ENCODE results near the gene SPDYE8. TPM values are rescaled to one million over a fixed set of nuclear protein-coding genes. Genes with fewer than 3 reads are reported as not detected.
"Not testable (repeated sequence)": the region's sequence is repeated elsewhere in the genome, so short reads cannot be mapped to it uniquely, and the experiment has no call there.

The SPDYE8 gene
- total RNA-seq, 2 donors from 2014 or later = not detected

- no CpG with 5 or more reads among the region's 12 CpGs for WGBS
- H3K9me3 ChIP-seq; H3K27ac ChIP-seq; intact Hi-C loops (cut with DNase I); DNase-seq (ENCODE audit: low spot score); H3K4me1 ChIP-seq (replicated peaks); H3K27me3 ChIP-seq (replicated peaks; ENCODE audit: insufficient read depth); H3K4me3 ChIP-seq; H3K36me3 ChIP-seq: not testable (repeated sequence)
Observed at GRCh38 chr7:72976434-72976833, 53.1 kb downstream of the SPDYE8 start.

GRCh38 chr7:72975656-72976286 is 53.8 kb downstream of the SPDYE8 start:
- H3K4me3 ChIP-seq; H3K9me3 ChIP-seq; H3K36me3 ChIP-seq; H3K27ac ChIP-seq; DNase-seq (ENCODE audit: low spot score); H3K4me1 ChIP-seq (replicated peaks); H3K27me3 ChIP-seq (replicated peaks; ENCODE audit: insufficient read depth); intact Hi-C loops (cut with DNase I): not testable (repeated sequence)
- 74% methylated on average over 11 of the region's 55 CpGs for WGBS

GRCh38 chr7:72974781-72975180 is 54.8 kb downstream of the SPDYE8 start:
- DNase-seq (ENCODE audit: low spot score); H3K4me3 ChIP-seq; H3K9me3 ChIP-seq; H3K36me3 ChIP-seq; intact Hi-C loops (cut with DNase I); H3K27me3 ChIP-seq (replicated peaks; ENCODE audit: insufficient read depth); H3K27ac ChIP-seq; H3K4me1 ChIP-seq (replicated peaks): not testable (repeated sequence)
- 97% methylated on average over 3 of the region's 7 CpGs for WGBS

GRCh38 chr7:72971505-72971904 is 58.1 kb downstream of the SPDYE8 start:
- H3K4me1 ChIP-seq (replicated peaks); DNase-seq (ENCODE audit: low spot score); intact Hi-C loops (cut with DNase I); H3K36me3 ChIP-seq; H3K27ac ChIP-seq; H3K4me3 ChIP-seq; H3K27me3 ChIP-seq (replicated peaks; ENCODE audit: insufficient read depth); H3K9me3 ChIP-seq: not testable (repeated sequence)
- no CpG with 5 or more reads among the region's 6 CpGs for WGBS

Small RNA genes within 50 kb of the gene (small RNA-seq; reads per million reads assigned to genes)
- 0 reads per million in 2 donors for gene RF00019

Other genes starting within 250 kb of the SPDYE8 start
- 1 to 10 TPM; 4.3 to 8.4 TPM for gene TYW1B, start 201.6 kb downstream of the SPDYE8 start, total RNA-seq
- 10 to 100 TPM; 19.5 to 41.4 TPM for gene POM121, start 104.7 kb downstream of the SPDYE8 start, total RNA-seq
- gene TRIM74, start 60.3 kb downstream of the SPDYE8 start, total RNA-seq = 1 to 10 TPM; 1.7 to 1.9 TPM
- gene SPDYE11, start 28.1 kb upstream of the SPDYE8 start, total RNA-seq = not detected
- 1 to 10 TPM in 1 of 2 donors, not detected in 1; 2.0 TPM for gene SPDYE9, start 56.3 kb upstream of the SPDYE8 start, total RNA-seq